WTC11 (cell line): ENCODE results near the gene STK25. TPM values are rescaled to one million over a fixed set of nuclear protein-coding genes. Genes with fewer than 3 reads are reported as not detected.
"Not testable (repeated sequence)": the region's sequence is repeated elsewhere in the genome, so short reads cannot be mapped to it uniquely, and the experiment has no call there.

Experiments
- ATAC-seq: fragments of 200-7000 bp; cut with Tn5 transposase; 2 replicates; pipeline ENCODE4 v1.10.0; 2021; ENCODE audit warnings: mild to moderate bottlenecking, moderate library complexity
- CTCF ChIA-PET: fragments of 300-600 bp; sonication (Branson Sonifier 250); formaldehyde crosslinking; loops from one replicate; lab custom pipeline; 2021; ENCODE audit warnings: antibody characterized with exemption; lab: Charles Lee
- POLR2A ChIA-PET: fragments of 350-600 bp; sonication (Branson Sonifier 250); formaldehyde crosslinking; loops from one replicate; lab custom pipeline; 2021; ENCODE audit warnings: antibody characterized with exemption; lab: Charles Lee
- DNase-seq: peaks from one replicate; pipeline ENCODE4 v3.0.0; 2021; ENCODE audit warnings: low spot score
- H3K27ac Mint-ChIP-seq: 2 replicates; pipeline ENCODE4 v1.8.0; 2021; ENCODE audit warnings: mixed read lengths
- H3K27me3 Mint-ChIP-seq: 2 replicates; pipeline ENCODE4 v1.8.0; 2021; ENCODE audit warnings: low read depth, mild to moderate bottlenecking, moderate library complexity, mixed read lengths
- H3K36me3 Mint-ChIP-seq: 2 replicates; pipeline ENCODE4 v1.8.0; 2021; ENCODE audit warnings: mixed read lengths
- H3K4me1 Mint-ChIP-seq: 2 replicates; pipeline ENCODE4 v1.8.0; 2022; ENCODE audit warnings: mixed read lengths
- H3K4me3 Mint-ChIP-seq: 2 replicates; pipeline ENCODE4 v1.8.0; 2021; ENCODE audit warnings: mild to moderate bottlenecking, moderate library complexity, mixed read lengths
- H3K9me3 Mint-ChIP-seq: 2 replicates; pipeline ENCODE4 v1.8.0; 2021; ENCODE audit warnings: mixed read lengths
- ATF1 ChIP-seq: sonication (generic); formaldehyde crosslinking; IDR thresholded peaks from 2 replicates; pipeline ENCODE4 v1.8.1; 2023; ENCODE audit warnings: mild to moderate bottlenecking, moderate library complexity, missing genetic modification reagents
- ATF3 ChIP-seq: sonication (generic); formaldehyde crosslinking; conservative IDR thresholded peaks from 2 replicates; pipeline ENCODE4 v1.8.1; 2022; ENCODE audit warnings: mild to moderate bottlenecking, missing genetic modification reagents
- ATF6 ChIP-seq: sonication (generic); formaldehyde crosslinking; IDR thresholded peaks from 2 replicates; pipeline ENCODE4 v1.8.1; 2023; ENCODE audit warnings: mild to moderate bottlenecking, missing genetic modification reagents
- ELF4 ChIP-seq: sonication (generic); formaldehyde crosslinking; IDR thresholded peaks from 2 replicates; pipeline ENCODE4 v1.8.1; 2022; ENCODE audit warnings: low read depth, mild to moderate bottlenecking, moderate library complexity, missing genetic modification reagents
- FOXP4 ChIP-seq: sonication (generic); formaldehyde crosslinking; IDR thresholded peaks from 2 replicates; pipeline ENCODE4 v1.8.0; 2022; ENCODE audit warnings: mild to moderate bottlenecking, missing genetic modification reagents
- MXD4 ChIP-seq: fragments of 250-450 bp; sonication (Bioruptor Pico); IDR thresholded peaks from 2 replicates; pipeline ENCODE4 v1.8.0; 2021; ENCODE audit warnings: mild to moderate bottlenecking, moderate library complexity, borderline replicate concordance
- NFYB ChIP-seq: sonication (generic); formaldehyde crosslinking; conservative IDR thresholded peaks from 2 replicates; pipeline ENCODE4 v1.8.0; 2022; ENCODE audit warnings: low read depth, missing genetic modification reagents
- RORB ChIP-seq: fragments of 250-450 bp; sonication (Bioruptor Pico); IDR thresholded peaks from 2 replicates; pipeline ENCODE4 v1.9.0; 2021; ENCODE audit warnings: mild to moderate bottlenecking
- TCF7 ChIP-seq: sonication (generic); formaldehyde crosslinking; IDR thresholded peaks from 2 replicates; pipeline ENCODE4 v1.8.0; 2022; ENCODE audit warnings: mild to moderate bottlenecking, low read depth, missing genetic modification reagents, moderate library complexity
- TEAD4 ChIP-seq: sonication (generic); formaldehyde crosslinking; IDR thresholded peaks from 2 replicates; pipeline ENCODE4 v1.8.0; 2022; ENCODE audit warnings: mild to moderate bottlenecking, missing genetic modification reagents
- ZNF317 ChIP-seq: sonication (generic); formaldehyde crosslinking; IDR thresholded peaks from 2 replicates; pipeline ENCODE4 v1.8.1; 2023; ENCODE audit warnings: low read depth, mild to moderate bottlenecking, moderate library complexity, missing genetic modification reagents, borderline replicate concordance
- total RNA-seq: library from RNA; stranded (reverse); gene quantifications from 3 replicates; pipeline ENCODE4 v1.2.3, GENCODE V29; 2021
- TF ChIP-seq, protein P1 (sequence below): sonication (generic); formaldehyde crosslinking; IDR thresholded peaks from 2 replicates; pipeline ENCODE4 v1.8.0; 2023; ENCODE audit warnings: missing genetic modification reagents, mild to moderate bottlenecking, borderline replicate concordance
- TF ChIP-seq, protein P2 (sequence below): sonication (generic); formaldehyde crosslinking; IDR thresholded peaks from 2 replicates; pipeline ENCODE4 v1.8.0; 2023; ENCODE audit warnings: missing genetic modification reagents
- TF ChIP-seq, protein P3 (sequence below): fragments of 250-450 bp; sonication (Bioruptor Pico); IDR thresholded peaks from 2 replicates; pipeline ENCODE4 v1.8.0; 2021; ENCODE audit warnings: mild to moderate bottlenecking
- TF ChIP-seq, protein P4 (sequence below): sonication (generic); formaldehyde crosslinking; IDR thresholded peaks from 2 replicates; pipeline ENCODE4 v1.8.0; 2022; ENCODE audit warnings: mild to moderate bottlenecking, missing genetic modification reagents
- TF ChIP-seq, protein P5 (sequence below): fragments of 250-450 bp; sonication (Bioruptor Pico); IDR thresholded peaks from 2 replicates; pipeline ENCODE4 v1.9.0; 2021; ENCODE audit warnings: mild to moderate bottlenecking

Gene STK25
- total RNA-seq, 1 experiment from 2014 or later, result 232 TPM

DNA sequence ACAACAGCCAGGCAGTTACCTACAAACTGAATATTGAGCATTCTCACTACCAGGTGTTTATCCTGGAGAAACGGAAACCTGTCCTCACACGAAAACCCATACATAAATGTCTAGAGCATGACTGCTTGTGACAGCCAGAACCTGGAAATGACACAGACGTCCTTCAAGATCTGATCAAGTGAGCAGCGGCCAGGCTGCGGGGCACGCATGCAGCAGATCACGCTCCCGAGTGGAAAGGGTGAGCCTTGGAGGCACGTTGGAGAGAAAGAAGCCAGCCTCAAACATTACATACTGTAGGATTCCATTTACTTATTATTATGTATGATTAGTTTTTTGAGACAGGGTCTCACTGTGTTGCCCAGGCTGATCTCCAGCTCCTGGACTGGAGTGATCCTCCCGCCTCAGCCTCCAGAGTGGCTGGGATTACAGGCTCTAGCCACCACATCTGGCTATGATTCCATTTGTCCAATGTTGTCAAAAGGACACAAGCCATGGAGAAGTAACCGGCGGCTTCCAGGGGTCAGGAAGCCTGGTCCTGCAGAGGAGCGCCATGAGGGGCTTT, 22.9 kb upstream of the STK25 start:
- H3K36me3 Mint-ChIP-seq, result peaks cover 4% of the 10 kb centered on the region

DNA sequence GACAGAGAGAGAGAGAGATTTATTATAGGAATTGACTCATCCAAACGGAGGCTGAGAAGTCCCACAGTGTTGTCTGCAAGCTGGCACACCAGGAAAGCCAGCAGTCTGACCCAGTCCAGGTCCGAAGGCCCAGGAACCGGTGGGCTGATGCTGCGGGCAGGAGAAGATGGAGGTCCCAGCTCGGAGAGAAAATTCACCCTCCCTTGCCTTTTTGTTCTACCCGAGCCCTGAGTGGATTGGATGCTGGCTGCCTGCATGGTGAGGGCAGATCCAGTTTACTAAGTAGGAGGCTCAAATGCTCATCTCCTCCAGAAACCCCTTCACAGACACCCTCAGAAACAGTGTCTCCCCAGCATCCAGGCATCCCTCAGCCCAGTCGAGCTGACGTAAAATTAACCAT, 22.2 kb upstream of the STK25 start:
- Mint-ChIP-seq H3K27me3 (peaks cover 7% of the 10 kb centered on the region; the same call in 1 of the 2 replicates), H3K27ac (no peak overlapping the region), H3K4me3 (no peak overlapping the region), H3K36me3 (peaks cover 10% of the 10 kb centered on the region), H3K4me1 (no peaks in the 10 kb centered on the region), H3K9me3 (peaks cover 12% of the 10 kb centered on the region)
- TF ChIP-seq ELF4 (CRISPR knock-in tag) (no peak), ZNF317 (no peak), ATF1 (CRISPR knock-in tag) (no peak), RORB (no peak), TEAD4 (CRISPR knock-in tag) (no peak), ATF6 (no peak), FOXP4 (no peak), MXD4 (CRISPR knock-in tag) (no peak), TCF7 (no peak), ATF3 (no peak)
- TF ChIP-seq, protein P1, sequence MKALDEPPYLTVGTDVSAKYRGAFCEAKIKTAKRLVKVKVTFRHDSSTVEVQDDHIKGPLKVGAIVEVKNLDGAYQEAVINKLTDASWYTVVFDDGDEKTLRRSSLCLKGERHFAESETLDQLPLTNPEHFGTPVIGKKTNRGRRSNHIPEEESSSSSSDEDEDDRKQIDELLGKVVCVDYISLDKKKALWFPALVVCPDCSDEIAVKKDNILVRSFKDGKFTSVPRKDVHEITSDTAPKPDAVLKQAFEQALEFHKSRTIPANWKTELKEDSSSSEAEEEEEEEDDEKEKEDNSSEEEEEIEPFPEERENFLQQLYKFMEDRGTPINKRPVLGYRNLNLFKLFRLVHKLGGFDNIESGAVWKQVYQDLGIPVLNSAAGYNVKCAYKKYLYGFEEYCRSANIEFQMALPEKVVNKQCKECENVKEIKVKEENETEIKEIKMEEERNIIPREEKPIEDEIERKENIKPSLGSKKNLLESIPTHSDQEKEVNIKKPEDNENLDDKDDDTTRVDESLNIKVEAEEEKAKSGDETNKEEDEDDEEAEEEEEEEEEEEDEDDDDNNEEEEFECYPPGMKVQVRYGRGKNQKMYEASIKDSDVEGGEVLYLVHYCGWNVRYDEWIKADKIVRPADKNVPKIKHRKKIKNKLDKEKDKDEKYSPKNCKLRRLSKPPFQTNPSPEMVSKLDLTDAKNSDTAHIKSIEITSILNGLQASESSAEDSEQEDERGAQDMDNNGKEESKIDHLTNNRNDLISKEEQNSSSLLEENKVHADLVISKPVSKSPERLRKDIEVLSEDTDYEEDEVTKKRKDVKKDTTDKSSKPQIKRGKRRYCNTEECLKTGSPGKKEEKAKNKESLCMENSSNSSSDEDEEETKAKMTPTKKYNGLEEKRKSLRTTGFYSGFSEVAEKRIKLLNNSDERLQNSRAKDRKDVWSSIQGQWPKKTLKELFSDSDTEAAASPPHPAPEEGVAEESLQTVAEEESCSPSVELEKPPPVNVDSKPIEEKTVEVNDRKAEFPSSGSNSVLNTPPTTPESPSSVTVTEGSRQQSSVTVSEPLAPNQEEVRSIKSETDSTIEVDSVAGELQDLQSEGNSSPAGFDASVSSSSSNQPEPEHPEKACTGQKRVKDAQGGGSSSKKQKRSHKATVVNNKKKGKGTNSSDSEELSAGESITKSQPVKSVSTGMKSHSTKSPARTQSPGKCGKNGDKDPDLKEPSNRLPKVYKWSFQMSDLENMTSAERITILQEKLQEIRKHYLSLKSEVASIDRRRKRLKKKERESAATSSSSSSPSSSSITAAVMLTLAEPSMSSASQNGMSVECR (CRISPR knock-in tag), result no peak
- TF ChIP-seq, protein P2, sequence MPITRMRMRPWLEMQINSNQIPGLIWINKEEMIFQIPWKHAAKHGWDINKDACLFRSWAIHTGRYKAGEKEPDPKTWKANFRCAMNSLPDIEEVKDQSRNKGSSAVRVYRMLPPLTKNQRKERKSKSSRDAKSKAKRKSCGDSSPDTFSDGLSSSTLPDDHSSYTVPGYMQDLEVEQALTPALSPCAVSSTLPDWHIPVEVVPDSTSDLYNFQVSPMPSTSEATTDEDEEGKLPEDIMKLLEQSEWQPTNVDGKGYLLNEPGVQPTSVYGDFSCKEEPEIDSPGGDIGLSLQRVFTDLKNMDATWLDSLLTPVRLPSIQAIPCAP, result no peak
- TF ChIP-seq, protein P3, sequence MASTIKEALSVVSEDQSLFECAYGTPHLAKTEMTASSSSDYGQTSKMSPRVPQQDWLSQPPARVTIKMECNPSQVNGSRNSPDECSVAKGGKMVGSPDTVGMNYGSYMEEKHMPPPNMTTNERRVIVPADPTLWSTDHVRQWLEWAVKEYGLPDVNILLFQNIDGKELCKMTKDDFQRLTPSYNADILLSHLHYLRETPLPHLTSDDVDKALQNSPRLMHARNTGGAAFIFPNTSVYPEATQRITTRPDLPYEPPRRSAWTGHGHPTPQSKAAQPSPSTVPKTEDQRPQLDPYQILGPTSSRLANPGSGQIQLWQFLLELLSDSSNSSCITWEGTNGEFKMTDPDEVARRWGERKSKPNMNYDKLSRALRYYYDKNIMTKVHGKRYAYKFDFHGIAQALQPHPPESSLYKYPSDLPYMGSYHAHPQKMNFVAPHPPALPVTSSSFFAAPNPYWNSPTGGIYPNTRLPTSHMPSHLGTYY, result no peak
- TF ChIP-seq, protein P4, sequence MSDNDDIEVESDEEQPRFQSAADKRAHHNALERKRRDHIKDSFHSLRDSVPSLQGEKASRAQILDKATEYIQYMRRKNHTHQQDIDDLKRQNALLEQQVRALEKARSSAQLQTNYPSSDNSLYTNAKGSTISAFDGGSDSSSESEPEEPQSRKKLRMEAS (CRISPR knock-in tag), result no peak
- CTCF ChIA-PET, result no interaction called here
- POLR2A ChIA-PET, result no interaction called here
- DNase-seq, result no peak
- ATAC-seq, result no peak

More for the DNA sequence above, 22.9 kb upstream of the STK25 start:
- H3K4me3 Mint-ChIP-seq, result no peak overlapping the region
- peaks cover 6% of the 10 kb centered on the region for H3K9me3 Mint-ChIP-seq
- ATAC-seq (no peak), DNase-seq (no peak)
- peaks cover 5% of the 10 kb centered on the region; the same call in 1 of the 2 replicates for H3K27me3 Mint-ChIP-seq
- no peaks in the 10 kb centered on the region for H3K4me1 Mint-ChIP-seq
- TF ChIP-seq, protein P5, sequence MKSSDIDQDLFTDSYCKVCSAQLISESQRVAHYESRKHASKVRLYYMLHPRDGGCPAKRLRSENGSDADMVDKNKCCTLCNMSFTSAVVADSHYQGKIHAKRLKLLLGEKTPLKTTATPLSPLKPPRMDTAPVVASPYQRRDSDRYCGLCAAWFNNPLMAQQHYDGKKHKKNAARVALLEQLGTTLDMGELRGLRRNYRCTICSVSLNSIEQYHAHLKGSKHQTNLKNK, result no peak
- TF ChIP-seq NFYB (CRISPR knock-in tag), result no peak
- no peak for TF ChIP-seq FOXP4
- POLR2A ChIA-PET, result no interaction called here
- no peak overlapping the region for H3K27ac Mint-ChIP-seq
- CTCF ChIA-PET, result no interaction called here

DNA sequence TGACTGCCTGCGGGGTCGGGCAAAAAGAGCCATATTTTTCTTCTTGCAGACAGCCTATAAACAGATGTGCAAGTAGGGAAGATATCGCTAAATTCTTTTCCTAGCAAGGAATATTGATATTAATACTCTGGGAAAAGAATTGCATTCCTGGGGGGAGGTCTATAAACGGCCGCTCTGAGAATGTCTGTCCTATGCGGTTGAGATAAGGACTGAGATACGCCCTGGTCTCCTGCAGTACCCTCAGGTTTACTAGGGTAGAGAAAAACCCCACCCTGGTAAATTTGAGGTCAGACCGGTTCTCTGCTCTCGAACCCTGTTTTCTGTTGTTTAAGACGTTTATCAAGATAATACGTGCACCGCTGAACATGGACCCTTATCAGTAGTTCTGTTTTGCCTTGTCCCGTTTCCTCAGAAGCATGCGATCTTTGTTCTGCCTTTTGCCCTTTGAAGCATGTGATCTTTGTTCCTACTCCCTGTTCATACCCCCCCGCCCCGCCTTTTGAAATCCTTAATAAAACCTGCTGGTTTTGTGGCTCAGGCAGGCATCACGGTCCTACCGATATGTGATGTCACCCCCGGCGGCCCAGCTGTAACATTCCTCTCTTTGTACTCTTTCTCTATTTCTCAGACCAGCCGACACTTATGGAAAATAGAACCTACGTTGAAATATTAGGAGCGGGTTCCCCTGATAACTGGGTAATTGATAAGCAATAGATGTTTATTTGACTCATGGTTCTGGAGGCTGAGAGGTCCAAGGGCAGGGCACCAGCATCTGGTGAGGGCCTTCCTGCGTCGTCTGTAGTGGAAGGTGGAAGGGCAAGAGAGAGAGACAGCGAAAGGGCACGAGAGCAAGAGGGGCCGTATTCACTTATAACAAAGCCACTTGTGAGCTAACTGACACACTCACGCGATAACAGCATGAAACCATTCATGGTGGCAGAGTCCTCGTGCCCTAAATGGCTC, 17.7 kb upstream of the STK25 start:
- H3K4me3 Mint-ChIP-seq, DNase-seq, CTCF ChIA-PET, H3K27me3 Mint-ChIP-seq, H3K4me1 Mint-ChIP-seq, ATAC-seq, H3K27ac Mint-ChIP-seq, POLR2A ChIA-PET: not testable (repeated sequence)
- Mint-ChIP-seq H3K36me3 (peaks cover 17% of the 10 kb centered on the region), H3K9me3 (peaks cover 28% of the 10 kb centered on the region)
